Progenitor cell of endocrine pancreas (in vitro differentiated cells): ENCODE data around the gene PRKCE. TPM values are rescaled to one million over a fixed set of nuclear protein-coding genes. Genes with fewer than 3 reads are reported as not detected.
A peak's percentile ranks its signal among the peaks of the same experiment; 100 is the strongest.

ENCODE experiments used
- DNase-seq: peaks from one replicate; pipeline ENCODE4 v3.0.0; 2021; ENCODE audit warnings: low spot score; ENCODE audit not compliant: unreplicated experiment
- H3K27ac Mint-ChIP-seq: 2 replicates; pipeline ENCODE4 v1.8.0; 2021; ENCODE audit warnings: mild to moderate bottlenecking, moderate library complexity, mixed read lengths
- H3K27me3 Mint-ChIP-seq: 2 replicates; pipeline ENCODE4 v1.8.0; 2021; ENCODE audit warnings: mixed read lengths
- H3K36me3 Mint-ChIP-seq: 2 replicates; pipeline ENCODE4 v1.8.0; 2022; ENCODE audit warnings: mixed read lengths; ENCODE audit not compliant: insufficient read depth
- H3K4me1 Mint-ChIP-seq: 2 replicates; pipeline ENCODE4 v1.8.0; 2021; ENCODE audit warnings: low read depth, mixed read lengths
- H3K4me3 Mint-ChIP-seq: 2 replicates; pipeline ENCODE4 v1.8.0; 2021; ENCODE audit warnings: low read depth, mild to moderate bottlenecking, moderate library complexity, mixed read lengths
- H3K9me3 Mint-ChIP-seq: 2 replicates; pipeline ENCODE4 v1.8.0; 2021; ENCODE audit warnings: low read depth, mixed read lengths
- CTCF ChIP-seq: fragments of 200-600 bp; sonication (generic); IDR thresholded peaks from one replicate; pipeline ENCODE4 v1.5.0; 2021; ENCODE audit warnings: antibody characterized with exemption, mild to moderate bottlenecking; ENCODE audit not compliant: unreplicated experiment
- total RNA-seq: library from RNA; stranded (reverse); gene quantifications from 2 replicates; pipeline ENCODE4 v1.2.1, GENCODE V29; 2021

Gene PRKCE
- total RNA-seq, 1 donor from 2014 or later: 4.2 TPM

GRCh38 chr2:45941531-45942236 lies 290.2 kb downstream of the PRKCE start:
- Mint-ChIP-seq H3K36me3 (no peaks in the 10 kb centered on the region), H3K4me1 (peaks cover 5% of the 10 kb centered on the region), H3K27ac (no peak overlapping the region)

GRCh38 chr2:45942237-45942738 lies 290.8 kb downstream of the PRKCE start:
- Mint-ChIP-seq H3K4me3 (no peak overlapping the region), H3K27ac (no peak overlapping the region), H3K4me1 (peaks cover 5% of the 10 kb centered on the region), H3K36me3 (no peaks in the 10 kb centered on the region), H3K9me3 (no peaks in the 10 kb centered on the region), H3K27me3 (no peaks in the 10 kb centered on the region)
- no peak for TF ChIP-seq CTCF
- no peak for DNase-seq

More at GRCh38 chr2:45941531-45942236, 290.2 kb downstream of the PRKCE start:
- Mint-ChIP-seq H3K4me3 (no peak overlapping the region), H3K27me3 (no peaks in the 10 kb centered on the region), H3K9me3 (no peaks in the 10 kb centered on the region)
- no peak for DNase-seq
- TF ChIP-seq CTCF: no peak

GRCh38 chr2:45943219-45944044 lies 292.0 kb downstream of the PRKCE start:
- Mint-ChIP-seq H3K9me3 (no peaks in the 10 kb centered on the region), H3K4me1 (peaks cover 5% of the 10 kb centered on the region), H3K27me3 (peaks cover 3% of the 10 kb centered on the region), H3K36me3 (no peaks in the 10 kb centered on the region), H3K4me3 (no peak overlapping the region), H3K27ac (no peak overlapping the region)
- DNase-seq: no peak
- TF ChIP-seq CTCF: peak; percentile 35

- H3K4me3 Mint-ChIP-seq: no peak overlapping the region
- no peaks in the 10 kb centered on the region for H3K36me3 Mint-ChIP-seq
- H3K4me1 Mint-ChIP-seq: peaks cover 1% of the 10 kb centered on the region
- no peak for TF ChIP-seq CTCF
- H3K9me3 Mint-ChIP-seq: no peaks in the 10 kb centered on the region
- DNase-seq: no peak
- H3K27ac Mint-ChIP-seq: peak overlapping the region; percentile 43
- peaks cover 5% of the 10 kb centered on the region for H3K27me3 Mint-ChIP-seq
Measured at GRCh38 chr2:45944074-45944473, 292.6 kb downstream of the PRKCE start.

GRCh38 chr2:45945302-45945717 lies 293.8 kb downstream of the PRKCE start:
- no peaks in the 10 kb centered on the region for H3K36me3 Mint-ChIP-seq
- H3K4me1 Mint-ChIP-seq: peaks cover 1% of the 10 kb centered on the region
- H3K4me3 Mint-ChIP-seq: no peak overlapping the region
- no peaks in the 10 kb centered on the region for H3K9me3 Mint-ChIP-seq
- no peak overlapping the region for H3K27ac Mint-ChIP-seq
- peaks cover 5% of the 10 kb centered on the region for H3K27me3 Mint-ChIP-seq
- DNase-seq: no peak
- TF ChIP-seq CTCF: no peak
